ENCODE measurements around the gene STARD3.

The STARD3 gene

GRCh38 chr17:39660397-39661385 is 23.7 kb downstream of the STARD3 start:
- DNase-seq: peak in 2 of 14 donors; percentile 7 to 32

GRCh38 chr17:39661744-39662541 is 25.0 kb downstream of the STARD3 start:
- no peak for DNase-seq

- no peak for DNase-seq
These were observed 25.8 kb downstream of the STARD3 start for GRCh38 chr17:39662551-39663339.

GRCh38 chr17:39663340-39663687 is 26.4 kb downstream of the STARD3 start:
- DNase-seq: no peak

GRCh38 chr17:39663688-39664580 is 27.0 kb downstream of the STARD3 start:
- DNase-seq: no peak

- DNase-seq: no peak
These were observed 27.9 kb downstream of the STARD3 start, which contains the start of gene TCAP for GRCh38 chr17:39664581-39665561. TSS of gene TCAP (plus strand) at chr17:39665349. CDS start at chr17:39665360, 11 bp downstream.

GRCh38 chr17:39665642-39666224 is 28.8 kb downstream of the STARD3 start:
- peak in 6 of 14 donors; percentile 16 to 68 (median 61) for DNase-seq

GRCh38 chr17:39666231-39666600 is 29.3 kb downstream of the STARD3 start:
- peak in 2 of 14 donors; percentile 64 to 68 for DNase-seq

- DNase-seq: peak in 11 of 14 donors; percentile 18 to 69 (median 46)
These were observed 29.8 kb downstream of the STARD3 start for GRCh38 chr17:39666601-39667261.

GRCh38 chr17:39667262-39667944 is 30.5 kb downstream of the STARD3 start:
- DNase-seq: peak in 2 of 14 donors; percentile 28 to 36

GRCh38 chr17:39667945-39668924 is 31.3 kb downstream of the STARD3 start, which contains the start of gene PNMT:
TSS of gene PNMT (plus strand) at chr17:39668453. CDS start at chr17:39668476, 23 bp downstream.
- DNase-seq: peak in 2 of 14 donors; percentile 17 to 37

GRCh38 chr17:39669897-39670735 is 33.2 kb downstream of the STARD3 start:
- no peak for DNase-seq

- DNase-seq: no peak
These were observed 33.8 kb downstream of the STARD3 start for GRCh38 chr17:39670746-39671145.

- peak in 5 of 14 donors; percentile 16 to 67 (median 20) for DNase-seq
These were observed 34.9 kb downstream of the STARD3 start for GRCh38 chr17:39671651-39672521.

All from C1 segment of cervical spinal cord (tissue), 14 donors.